HepG2 (cell line): ENCODE data around the gene INTS7. TPM values are rescaled to one million over a fixed set of nuclear protein-coding genes. Genes with fewer than 3 reads are reported as not detected.

Experiments
- CBX1 ChIP-seq: IDR thresholded peaks from one replicate; pipeline ENCODE4 v1.6.1; 2016; ENCODE audit warnings: antibody characterized with exemption, low read depth
- DNMT3B ChIP-seq: conservative IDR thresholded peaks from 2 replicates; pipeline ENCODE4 v1.6.1; 2016; ENCODE audit warnings: missing biosample characterization, control low read depth
- ELF3 ChIP-seq: IDR thresholded peaks from 2 replicates; pipeline ENCODE4 v1.6.1; 2016; ENCODE audit warnings: missing genetic modification reagents, missing compliant biosample characterization
- ERF ChIP-seq: IDR thresholded peaks from 2 replicates; pipeline ENCODE4 v1.6.1; 2018; ENCODE audit warnings: missing biosample characterization, missing genetic modification reagents
- GZF1 ChIP-seq: sonication (generic); formaldehyde crosslinking; IDR thresholded peaks from 2 replicates; pipeline ENCODE4 v1.5.1; 2020; ENCODE audit warnings: mild to moderate bottlenecking, missing genetic modification reagents
- IRF2 ChIP-seq: IDR thresholded peaks from 2 replicates; pipeline ENCODE4 v1.6.1; 2018; ENCODE audit warnings: missing genetic modification reagents, missing compliant biosample characterization
- MBNL3 ChIP-seq: fragments of 250-450 bp; sonication (Bioruptor Pico); conservative IDR thresholded peaks from 2 replicates; pipeline ENCODE4 v1.8.0; 2022; ENCODE audit warnings: mild to moderate bottlenecking, inconsistent platforms
- MTERF4 ChIP-seq: sonication (generic); formaldehyde crosslinking; IDR thresholded peaks from 2 replicates; pipeline ENCODE4 v1.8.0; 2023; ENCODE audit warnings: mild to moderate bottlenecking, missing genetic modification reagents
- NAIF1 ChIP-seq: sonication (generic); formaldehyde crosslinking; IDR thresholded peaks from 2 replicates; pipeline ENCODE4 v1.5.0; 2020; ENCODE audit warnings: mild to moderate bottlenecking, missing genetic modification reagents, borderline replicate concordance
- NCOA5 ChIP-seq: sonication (generic); formaldehyde crosslinking; IDR thresholded peaks from 2 replicates; pipeline ENCODE4 v1.4.0; 2020; ENCODE audit warnings: missing genetic modification reagents
- NR3C1 ChIP-seq: sonication (generic); formaldehyde crosslinking; IDR thresholded peaks from 2 replicates; pipeline ENCODE4 v1.4.0; 2020; ENCODE audit warnings: missing genetic modification reagents
- SIN3B ChIP-seq: fragments of 150-350 bp; IDR thresholded peaks from 2 replicates; pipeline ENCODE4 v1.6.1; 2014; ENCODE audit warnings: low read length
- ZBTB46 ChIP-seq: sonication (generic); formaldehyde crosslinking; IDR thresholded peaks from 2 replicates; pipeline ENCODE4 v1.4.0; 2020; ENCODE audit warnings: mild to moderate bottlenecking, missing genetic modification reagents, borderline replicate concordance
- ZFP90 ChIP-seq: sonication (generic); formaldehyde crosslinking; IDR thresholded peaks from 2 replicates; pipeline ENCODE4 v1.8.0; 2022; ENCODE audit warnings: missing genetic modification reagents, mild to moderate bottlenecking, inconsistent platforms, borderline replicate concordance
- ZNF12 ChIP-seq: sonication (generic); formaldehyde crosslinking; IDR thresholded peaks from 2 replicates; pipeline ENCODE4 v1.5.0; 2020; ENCODE audit warnings: missing genetic modification reagents
- ZNF276 ChIP-seq: sonication (generic); formaldehyde crosslinking; IDR thresholded peaks from 2 replicates; pipeline ENCODE4 v1.4.0; 2020; ENCODE audit warnings: mild to moderate bottlenecking, low read depth, missing genetic modification reagents
- ZNF30 ChIP-seq: sonication (generic); formaldehyde crosslinking; IDR thresholded peaks from 2 replicates; pipeline ENCODE4 v1.5.0; 2020; ENCODE audit warnings: mild to moderate bottlenecking, missing genetic modification reagents
- ZNF33B ChIP-seq: sonication (generic); formaldehyde crosslinking; IDR thresholded peaks from 2 replicates; pipeline ENCODE4 v1.5.1; 2020; ENCODE audit warnings: mild to moderate bottlenecking, missing genetic modification reagents
- ZNF556 ChIP-seq: sonication (generic); formaldehyde crosslinking; IDR thresholded peaks from 2 replicates; pipeline ENCODE4 v1.4.0; 2020; ENCODE audit warnings: mild to moderate bottlenecking, missing genetic modification reagents, borderline replicate concordance
- ZNF569 ChIP-seq: sonication (generic); formaldehyde crosslinking; IDR thresholded peaks from 2 replicates; pipeline ENCODE4 v1.5.0; 2020; ENCODE audit warnings: mild to moderate bottlenecking, missing genetic modification reagents, moderate library complexity, borderline replicate concordance
- ZNF629 ChIP-seq: sonication (generic); formaldehyde crosslinking; conservative IDR thresholded peaks from 2 replicates; pipeline ENCODE4 v1.5.0; 2020; ENCODE audit warnings: missing genetic modification reagents
- ZNF720 ChIP-seq: sonication (generic); formaldehyde crosslinking; IDR thresholded peaks from 2 replicates; pipeline ENCODE4 v1.4.0; 2020; ENCODE audit warnings: missing genetic modification reagents
- polyA plus RNA-seq, 8 experiments: library from polyadenylated mRNA; depleted of rRNA in 3 of 8; stranded (reverse) in 7 of 8; unstranded in 1 of 8; fragments of >200 nt; fragmentation: Illumina TruSeq in 4 of 8; extraction: Trizol in 4 of 8; gene quantifications; 2 replicates each; pipeline versions ENCODE4 v1.2.1 to v1.2.3, GENCODE V29; 2011 to 2016; ENCODE audit warnings: low read depth in 4 of 8, missing spikeins in 1 of 8, mixed read lengths in 1 of 8; ENCODE audit not compliant: insufficient read depth in 1 of 8
- total RNA-seq, 5 experiments: library from RNA; depleted of rRNA; stranded (reverse); fragments of >200 nt; fragmentation: Illumina TruSeq; extraction: Trizol; gene quantifications; 2 replicates each; pipeline ENCODE4 v1.2.3, GENCODE V29; 2016; ENCODE audit warnings: low read depth in 1 of 5
- TF ChIP-seq, protein P1 (sequence below): sonication (generic); formaldehyde crosslinking; IDR thresholded peaks from 2 replicates; pipeline ENCODE4 v1.8.0; 2022; ENCODE audit warnings: missing genetic modification reagents, mild to moderate bottlenecking, borderline replicate concordance
- TF ChIP-seq, protein P2 (sequence below): sonication (generic); formaldehyde crosslinking; IDR thresholded peaks from 2 replicates; pipeline ENCODE4 v1.8.0; 2022; ENCODE audit warnings: mild to moderate bottlenecking, missing genetic modification reagents

INTS7 gene
- total and polyA plus RNA-seq, 2 of the 13 experiments (the other 11 are each of a cell fraction or from before 2014, with no cell fraction given): 18.3 to 22.4 TPM

DNA sequence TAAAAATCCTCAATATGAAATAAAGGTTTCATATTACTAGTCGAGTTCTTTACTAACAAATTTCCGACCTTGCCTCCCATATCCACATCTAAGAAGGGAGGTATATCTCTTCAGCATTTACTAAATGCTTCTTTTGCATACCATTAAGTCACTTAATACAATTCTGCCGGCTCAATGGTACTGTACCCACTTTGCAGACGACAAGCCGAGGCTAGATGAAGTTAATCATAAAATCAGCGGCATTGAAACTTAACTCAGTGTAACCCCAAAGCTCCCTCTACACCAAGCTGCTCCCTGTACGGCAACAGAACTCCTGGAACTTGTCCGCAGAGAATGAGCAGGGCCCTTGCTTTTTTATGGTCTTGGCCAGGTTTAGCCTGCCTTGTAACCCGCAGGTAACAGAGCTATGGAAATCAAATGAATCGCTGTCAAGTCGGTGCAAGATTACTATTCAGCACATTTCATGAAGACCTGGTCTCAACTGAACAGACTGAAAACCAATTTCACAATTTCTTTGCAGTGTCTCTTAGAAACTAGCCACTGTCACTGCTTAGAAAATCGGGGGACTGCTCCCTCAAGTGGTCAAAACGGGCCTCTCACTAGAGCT is 738 bp downstream of the INTS7 start (continued):
- TF ChIP-seq IRF2 (CRISPR knock-in tag) (peak; percentile 78; the same call in 1 of the 2 replicates), CBX1 (no peak), ZNF569 (CRISPR knock-in tag) (no peak), GZF1 (CRISPR knock-in tag) (no peak), DNMT3B (CRISPR knock-in tag) (no peak), ERF (0 out of 2 replicates have a peak, but pooled peaks have one; percentile 12), ZNF12 (CRISPR knock-in tag) (no peak), ZNF30 (CRISPR knock-in tag) (no peak), ZBTB46 (CRISPR knock-in tag) (no peak), ZNF629 (peak; percentile 89), MBNL3 (CRISPR knock-in tag) (no peak), ELF3 (no peak), SIN3B (no peak), ZFP90 (CRISPR knock-in tag) (no peak), ZNF720 (CRISPR knock-in tag) (no peak), MTERF4 (CRISPR knock-in tag) (no peak), ZNF276 (0 out of 2 replicates have a peak, but pooled peaks have one; percentile 5), NCOA5 (CRISPR knock-in tag) (no peak), ZNF33B (no peak), ZNF556 (CRISPR knock-in tag) (peak; percentile 72; the same call in 1 of the 2 replicates), NAIF1 (CRISPR knock-in tag) (no peak), NR3C1 (CRISPR knock-in tag) (no peak)
- TF ChIP-seq, protein P1, sequence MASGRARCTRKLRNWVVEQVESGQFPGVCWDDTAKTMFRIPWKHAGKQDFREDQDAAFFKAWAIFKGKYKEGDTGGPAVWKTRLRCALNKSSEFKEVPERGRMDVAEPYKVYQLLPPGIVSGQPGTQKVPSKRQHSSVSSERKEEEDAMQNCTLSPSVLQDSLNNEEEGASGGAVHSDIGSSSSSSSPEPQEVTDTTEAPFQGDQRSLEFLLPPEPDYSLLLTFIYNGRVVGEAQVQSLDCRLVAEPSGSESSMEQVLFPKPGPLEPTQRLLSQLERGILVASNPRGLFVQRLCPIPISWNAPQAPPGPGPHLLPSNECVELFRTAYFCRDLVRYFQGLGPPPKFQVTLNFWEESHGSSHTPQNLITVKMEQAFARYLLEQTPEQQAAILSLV (CRISPR knock-in tag): 0 out of 2 replicates have a peak, but pooled peaks have one; percentile 22
- TF ChIP-seq, protein P2, sequence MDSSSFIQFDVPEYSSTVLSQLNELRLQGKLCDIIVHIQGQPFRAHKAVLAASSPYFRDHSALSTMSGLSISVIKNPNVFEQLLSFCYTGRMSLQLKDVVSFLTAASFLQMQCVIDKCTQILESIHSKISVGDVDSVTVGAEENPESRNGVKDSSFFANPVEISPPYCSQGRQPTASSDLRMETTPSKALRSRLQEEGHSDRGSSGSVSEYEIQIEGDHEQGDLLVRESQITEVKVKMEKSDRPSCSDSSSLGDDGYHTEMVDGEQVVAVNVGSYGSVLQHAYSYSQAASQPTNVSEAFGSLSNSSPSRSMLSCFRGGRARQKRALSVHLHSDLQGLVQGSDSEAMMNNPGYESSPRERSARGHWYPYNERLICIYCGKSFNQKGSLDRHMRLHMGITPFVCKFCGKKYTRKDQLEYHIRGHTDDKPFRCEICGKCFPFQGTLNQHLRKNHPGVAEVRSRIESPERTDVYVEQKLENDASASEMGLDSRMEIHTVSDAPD (CRISPR knock-in tag): no peak; the same call in 1 of the 2 replicates
